ENCODE results near the gene SULT1C2.

SULT1C2 gene

GRCh38 chr2:108315444-108315934, 26.8 kb downstream of the SULT1C2 start:
- no peak for DNase-seq (ENCODE audit: low read depth)
- H3K4me3 ChIP-seq (ENCODE audit: low read depth, low read length): no peak overlapping the region
- TF ChIP-seq MYC (IDR thresholded peaks at IDR 0.05; ENCODE audit: low read depth, low read length) (no peak), POLR2A (IDR thresholded peaks at IDR 0.05; ENCODE audit: extremely low read depth, insufficient read length) (no peak)
- TF ChIP-seq, protein P1, sequence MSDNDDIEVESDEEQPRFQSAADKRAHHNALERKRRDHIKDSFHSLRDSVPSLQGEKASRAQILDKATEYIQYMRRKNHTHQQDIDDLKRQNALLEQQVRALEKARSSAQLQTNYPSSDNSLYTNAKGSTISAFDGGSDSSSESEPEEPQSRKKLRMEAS (IDR thresholded peaks at IDR 0.05; ENCODE audit: low read depth, low read length): no peak
- TF ChIP-seq, protein P2, sequence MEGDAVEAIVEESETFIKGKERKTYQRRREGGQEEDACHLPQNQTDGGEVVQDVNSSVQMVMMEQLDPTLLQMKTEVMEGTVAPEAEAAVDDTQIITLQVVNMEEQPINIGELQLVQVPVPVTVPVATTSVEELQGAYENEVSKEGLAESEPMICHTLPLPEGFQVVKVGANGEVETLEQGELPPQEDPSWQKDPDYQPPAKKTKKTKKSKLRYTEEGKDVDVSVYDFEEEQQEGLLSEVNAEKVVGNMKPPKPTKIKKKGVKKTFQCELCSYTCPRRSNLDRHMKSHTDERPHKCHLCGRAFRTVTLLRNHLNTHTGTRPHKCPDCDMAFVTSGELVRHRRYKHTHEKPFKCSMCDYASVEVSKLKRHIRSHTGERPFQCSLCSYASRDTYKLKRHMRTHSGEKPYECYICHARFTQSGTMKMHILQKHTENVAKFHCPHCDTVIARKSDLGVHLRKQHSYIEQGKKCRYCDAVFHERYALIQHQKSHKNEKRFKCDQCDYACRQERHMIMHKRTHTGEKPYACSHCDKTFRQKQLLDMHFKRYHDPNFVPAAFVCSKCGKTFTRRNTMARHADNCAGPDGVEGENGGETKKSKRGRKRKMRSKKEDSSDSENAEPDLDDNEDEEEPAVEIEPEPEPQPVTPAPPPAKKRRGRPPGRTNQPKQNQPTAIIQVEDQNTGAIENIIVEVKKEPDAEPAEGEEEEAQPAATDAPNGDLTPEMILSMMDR (IDR thresholded peaks at IDR 0.05; ENCODE audit: low read depth, low read length): no peak

DNA sequence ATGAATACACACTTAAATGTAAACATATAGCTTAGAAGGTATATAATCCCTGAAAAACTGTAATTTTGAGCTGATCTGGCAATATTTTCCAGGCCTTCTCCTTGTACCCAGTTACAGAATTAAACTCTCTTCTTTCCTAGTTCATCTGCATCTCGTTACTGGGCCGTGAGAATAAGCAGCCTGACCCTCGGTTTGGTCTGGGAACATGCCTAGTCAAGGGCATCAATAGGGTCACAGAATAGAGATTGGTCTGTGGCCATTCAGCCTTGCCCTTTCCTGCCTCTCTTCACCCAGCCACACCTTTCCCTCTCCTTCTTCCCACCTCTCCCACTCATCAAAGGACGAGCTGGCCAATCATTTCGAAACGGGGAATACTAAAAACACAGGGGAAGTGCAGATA, 27.3 kb downstream of the SULT1C2 start:
- no peak for TF ChIP-seq POLR2A (IDR thresholded peaks at IDR 0.05; ENCODE audit: extremely low read depth, insufficient read length)
- TF ChIP-seq, protein P2 (IDR thresholded peaks at IDR 0.05; ENCODE audit: low read depth, low read length): no peak
- TF ChIP-seq, protein P1 (IDR thresholded peaks at IDR 0.05; ENCODE audit: low read depth, low read length): no peak
- no peak for TF ChIP-seq MYC (IDR thresholded peaks at IDR 0.05; ENCODE audit: low read depth, low read length)
- no peak for DNase-seq (ENCODE audit: low read depth)
- no peak overlapping the region for H3K4me3 ChIP-seq (ENCODE audit: low read depth, low read length)

- H3K4me3 ChIP-seq (ENCODE audit: low read depth, low read length): no peak overlapping the region
- TF ChIP-seq, protein P1 (IDR thresholded peaks at IDR 0.05; ENCODE audit: low read depth, low read length): no peak
- no peak for TF ChIP-seq MYC (IDR thresholded peaks at IDR 0.05; ENCODE audit: low read depth, low read length)
- TF ChIP-seq POLR2A (IDR thresholded peaks at IDR 0.05; ENCODE audit: extremely low read depth, insufficient read length): no peak
- TF ChIP-seq, protein P2 (IDR thresholded peaks at IDR 0.05; ENCODE audit: low read depth, low read length): no peak
- no peak for DNase-seq (ENCODE audit: low read depth)
These were observed 28.0 kb downstream of the SULT1C2 start for GRCh38 chr2:108316461-108317258.

GRCh38 chr2:108320326-108320922, 31.7 kb downstream of the SULT1C2 start:
- TF ChIP-seq, protein P2 (IDR thresholded peaks at IDR 0.05; ENCODE audit: low read depth, low read length): no peak
- TF ChIP-seq, protein P1 (IDR thresholded peaks at IDR 0.05; ENCODE audit: low read depth, low read length): no peak
- no peak for TF ChIP-seq MYC (IDR thresholded peaks at IDR 0.05; ENCODE audit: low read depth, low read length)
- no peak for TF ChIP-seq POLR2A (IDR thresholded peaks at IDR 0.05; ENCODE audit: extremely low read depth, insufficient read length)
- DNase-seq (ENCODE audit: low read depth): no peak
- H3K4me3 ChIP-seq (ENCODE audit: low read depth, low read length): no peak overlapping the region

DNA sequence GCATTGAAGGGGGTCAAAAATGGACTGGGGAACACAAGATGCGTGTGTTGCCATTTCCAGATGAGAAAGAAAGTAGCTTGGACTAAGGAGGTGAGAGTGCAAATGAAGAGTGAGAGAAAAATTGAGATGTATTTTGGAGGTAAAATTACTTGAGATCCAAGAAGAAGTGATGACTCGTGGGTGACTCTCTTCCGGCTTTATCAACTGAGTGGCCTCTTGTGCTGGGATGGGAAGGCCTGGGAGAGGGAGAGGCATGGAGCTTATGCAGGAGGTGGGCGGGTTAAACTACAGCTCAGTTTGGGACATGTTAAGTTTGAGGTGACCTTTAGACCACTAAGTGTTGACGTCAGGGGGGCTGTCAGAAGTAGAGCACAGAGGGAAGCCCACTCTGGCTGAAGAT, 34.9 kb downstream of the SULT1C2 start:
- H3K4me3 ChIP-seq (ENCODE audit: low read depth, low read length): no peak overlapping the region
- no peak for DNase-seq (ENCODE audit: low read depth)
- TF ChIP-seq POLR2A (IDR thresholded peaks at IDR 0.05; ENCODE audit: extremely low read depth, insufficient read length) (no peak), MYC (IDR thresholded peaks at IDR 0.05; ENCODE audit: low read depth, low read length) (no peak)
- TF ChIP-seq, protein P1 (IDR thresholded peaks at IDR 0.05; ENCODE audit: low read depth, low read length): no peak
- TF ChIP-seq, protein P2 (IDR thresholded peaks at IDR 0.05; ENCODE audit: low read depth, low read length): no peak

All from NB4 (cell line).